Measurements from ENCODE around the gene SH2B2.
"Not testable (repeated sequence)": the region's sequence is repeated elsewhere in the genome, so short reads cannot be mapped to it uniquely, and the experiment has no call there.

GRCh38 chr7:102337420-102337819, 50.8 kb downstream of the SH2B2 start:
- TF ChIP-seq CTCF (IDR thresholded peaks at IDR 0.05 in 8 of 11, conservative IDR thresholded peaks at IDR 0.05 in 3 of 11); POLR2A (IDR thresholded peaks at IDR 0.05); POLR2AphosphoS5 (IDR thresholded peaks at IDR 0.05): not testable (repeated sequence)
